Muscle layer of colon (tissue), 2 donors: Measurements from ENCODE around the gene SLC34A2.
"Not testable (repeated sequence)": the region's sequence is repeated elsewhere in the genome, so short reads cannot be mapped to it uniquely, and the experiment has no call there.

Source experiments
- H3K27ac ChIP-seq: one replicate; pipeline ENCODE4 v1.7.0; 2013; ENCODE audit warnings: low read depth, mild to moderate bottlenecking, low read length, moderate library complexity
- H3K27me3 ChIP-seq, 2 donors: one replicate each; pipeline ENCODE4 v1.7.0; 2013; ENCODE audit warnings: low read length in 2 of 2, mild to moderate bottlenecking in 2 of 2; ENCODE audit not compliant: insufficient read depth in 2 of 2, control insufficient read depth in 1 of 2
- H3K36me3 ChIP-seq: one replicate; pipeline ENCODE4 v1.7.0; 2013; ENCODE audit warnings: mild to moderate bottlenecking, low read length; ENCODE audit not compliant: insufficient read depth
- H3K4me1 ChIP-seq: one replicate; pipeline ENCODE4 v1.7.0; 2013; ENCODE audit warnings: mild to moderate bottlenecking, low read length; ENCODE audit not compliant: insufficient read depth
- H3K4me3 ChIP-seq, 2 donors: one replicate each; pipeline ENCODE4 v1.7.0; 2013; ENCODE audit warnings: low read length in 2 of 2, low read depth in 1 of 2, mild to moderate bottlenecking in 1 of 2, moderate library complexity in 1 of 2
- H3K9ac ChIP-seq: one replicate; pipeline ENCODE4 v1.7.0; 2013; ENCODE audit warnings: low read length
- H3K9me3 ChIP-seq: one replicate; pipeline ENCODE4 v1.7.0; 2013; ENCODE audit warnings: mild to moderate bottlenecking, low read length
- donor health status: abdominal sarcoma.
- donor health status: Adenocarcinoma of cecum.

The SLC34A2 gene

DNA sequence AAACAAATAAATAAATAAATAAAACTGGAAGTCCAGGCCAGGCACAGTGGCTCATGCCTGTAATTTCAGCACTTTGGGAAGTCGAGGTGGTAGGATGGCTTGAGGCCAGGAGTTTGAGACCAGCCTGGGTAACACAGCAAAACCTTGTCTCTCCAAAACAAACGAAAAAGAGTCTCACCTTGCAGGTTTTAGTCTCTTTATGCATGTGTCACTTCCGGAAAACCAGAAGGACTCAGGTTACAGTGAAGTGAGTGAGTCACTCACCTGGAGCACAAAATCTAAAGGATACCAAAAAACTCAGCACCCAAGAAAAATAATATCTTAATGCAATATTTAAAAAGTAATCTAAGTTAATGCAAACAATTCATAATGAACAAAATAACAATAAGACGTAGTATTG, 20.1 kb upstream of the SLC34A2 start:
- H3K27ac ChIP-seq = no peak overlapping the region

DNA sequence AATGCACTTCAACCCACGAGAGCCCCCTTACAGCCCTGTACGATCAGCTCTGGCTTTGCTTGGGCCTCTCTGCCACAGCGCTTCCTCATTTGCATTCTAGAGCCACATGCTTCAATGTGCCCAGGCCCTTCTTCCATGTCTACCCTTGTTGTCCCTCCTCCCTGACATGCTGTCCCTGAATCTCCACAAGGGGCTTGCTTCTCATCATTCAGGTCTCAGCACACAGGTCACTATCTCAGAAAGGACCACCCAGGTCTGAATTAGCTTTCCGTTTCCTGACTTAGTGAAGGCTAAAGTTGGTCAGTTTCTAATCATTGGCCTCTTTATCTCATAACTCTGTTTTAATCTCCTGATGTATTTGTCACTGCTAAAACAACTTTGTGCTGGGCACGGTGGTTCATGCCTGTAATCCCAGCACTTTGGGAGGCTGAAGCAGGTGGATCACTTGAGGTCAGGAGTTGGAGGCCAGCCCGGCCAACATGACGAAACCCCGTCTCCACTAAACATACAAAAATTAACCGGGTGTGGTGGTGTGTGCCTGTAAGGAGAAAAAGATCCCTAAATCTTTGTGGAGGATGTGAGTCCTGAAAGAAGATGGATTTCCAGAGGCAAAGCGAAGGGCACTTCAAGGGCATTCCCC, 17.9 kb upstream of the SLC34A2 start:
- no peaks in the 10 kb centered on the region for H3K9me3 ChIP-seq
- no peaks in the 10 kb centered on the region for H3K36me3 ChIP-seq
- H3K4me3 ChIP-seq = no peak overlapping the region
- no peak overlapping the region for H3K9ac ChIP-seq
- H3K27ac ChIP-seq = no peak overlapping the region
- H3K4me1 ChIP-seq = no peaks in the 10 kb centered on the region
- H3K27me3 ChIP-seq = no peaks in the 10 kb centered on the region

More for the DNA sequence above, 20.1 kb upstream of the SLC34A2 start:
- Histone ChIP-seq H3K9ac (no peak overlapping the region), H3K9me3 (no peaks in the 10 kb centered on the region), H3K27me3 (no peaks in the 10 kb centered on the region), H3K36me3 (no peaks in the 10 kb centered on the region), H3K4me1 (no peaks in the 10 kb centered on the region), H3K4me3 (no peak overlapping the region)

DNA sequence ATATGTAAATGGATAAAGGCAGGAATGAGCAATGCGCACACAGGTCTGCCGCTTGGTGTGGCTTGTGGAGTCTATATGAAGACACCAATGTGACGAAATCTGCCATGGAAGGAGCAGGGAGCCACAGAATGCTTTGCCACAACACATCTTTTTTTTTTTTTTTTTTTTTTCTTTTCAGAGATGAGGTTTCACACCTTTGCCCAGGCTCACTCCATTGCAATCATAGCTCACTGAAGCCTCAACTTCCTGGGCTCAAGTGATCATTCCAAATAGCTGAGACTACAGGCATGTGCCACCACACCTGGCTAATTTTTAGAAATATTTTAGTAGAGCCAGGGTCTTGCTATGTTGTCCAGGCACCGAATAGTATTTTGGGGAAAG, 17.4 kb upstream of the SLC34A2 start:
- no peaks in the 10 kb centered on the region for H3K27me3 ChIP-seq
- H3K4me1 ChIP-seq = no peaks in the 10 kb centered on the region
- H3K9me3 ChIP-seq = no peaks in the 10 kb centered on the region
- H3K27ac ChIP-seq = no peak overlapping the region
- no peak overlapping the region for H3K9ac ChIP-seq
- no peak overlapping the region for H3K4me3 ChIP-seq
- H3K36me3 ChIP-seq = no peaks in the 10 kb centered on the region

DNA sequence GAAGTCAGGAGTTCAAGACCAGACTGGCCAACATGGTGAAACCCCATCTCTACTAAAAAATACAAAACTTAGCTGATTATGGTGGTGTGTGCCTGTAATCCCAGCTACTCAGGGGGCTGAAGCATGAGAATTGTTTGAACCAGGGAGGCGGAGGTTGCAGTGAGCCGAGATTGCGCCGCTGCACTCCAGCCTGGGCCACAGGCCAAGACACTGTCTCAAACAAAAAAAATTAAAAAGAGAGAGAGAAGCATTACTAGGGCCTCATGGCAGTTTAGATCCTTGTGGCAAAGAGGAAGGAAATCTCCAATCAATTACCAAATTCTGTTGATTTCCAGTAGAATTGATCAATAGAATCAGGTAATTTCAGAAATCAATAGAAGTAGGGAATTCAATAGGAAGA, 16.8 kb upstream of the SLC34A2 start:
- no peaks in the 10 kb centered on the region for H3K27me3 ChIP-seq
- H3K36me3 ChIP-seq = no peaks in the 10 kb centered on the region
- H3K4me1 ChIP-seq = no peaks in the 10 kb centered on the region
- H3K9ac ChIP-seq = no peak overlapping the region
- H3K4me3 ChIP-seq = no peak overlapping the region
- no peaks in the 10 kb centered on the region for H3K9me3 ChIP-seq
- no peak overlapping the region for H3K27ac ChIP-seq

DNA sequence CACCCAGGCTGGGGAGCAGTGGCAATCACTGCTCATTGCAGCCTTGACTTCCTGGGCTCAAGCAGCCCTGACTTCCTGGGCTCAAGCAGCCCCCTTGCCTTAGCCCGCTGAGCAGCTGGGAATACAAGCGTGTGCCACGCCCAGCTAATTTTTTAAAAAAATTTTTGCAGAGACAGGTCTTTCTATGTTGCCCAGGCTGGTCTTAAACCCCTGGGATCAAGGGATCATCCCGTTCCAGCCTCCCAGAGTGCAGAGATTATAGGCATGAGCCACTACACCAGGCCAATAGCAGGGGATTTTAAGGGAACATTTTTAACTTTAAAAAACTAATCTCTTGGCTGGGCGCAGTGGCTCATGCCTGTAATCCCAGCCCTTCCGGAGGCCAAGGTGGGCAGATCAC, 5.3 kb upstream of the SLC34A2 start:
- H3K9ac ChIP-seq = no peak overlapping the region
- H3K27me3 ChIP-seq = peaks cover 0 to 5% of the 10 kb centered on the region in 2 donors
- H3K36me3 ChIP-seq = no peaks in the 10 kb centered on the region
- H3K9me3 ChIP-seq = no peaks in the 10 kb centered on the region
- no peaks in the 10 kb centered on the region for H3K4me1 ChIP-seq
- no peak overlapping the region for H3K4me3 ChIP-seq
- no peak overlapping the region for H3K27ac ChIP-seq

DNA sequence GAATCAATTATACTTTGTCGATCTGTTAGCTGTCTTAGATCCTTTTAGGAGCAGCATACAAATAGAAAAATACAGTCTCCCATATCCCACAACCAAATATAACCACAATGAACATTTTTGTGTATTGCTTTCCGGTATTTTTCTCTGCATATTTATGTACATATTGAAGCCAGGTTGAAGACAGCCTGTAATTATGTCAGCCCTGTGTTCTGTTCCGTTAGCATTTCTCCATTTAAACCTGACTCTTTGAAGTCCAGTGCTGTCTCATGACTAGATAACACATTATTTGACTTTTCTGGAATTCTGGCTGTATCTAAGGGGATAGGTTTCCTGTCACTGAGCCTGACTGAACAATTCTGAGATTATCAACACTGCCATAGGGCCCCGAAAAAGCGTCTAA, 4.0 kb upstream of the SLC34A2 start:
- no peaks in the 10 kb centered on the region for H3K4me1 ChIP-seq
- no peak overlapping the region for H3K4me3 ChIP-seq
- no peak overlapping the region for H3K9ac ChIP-seq
- H3K27ac ChIP-seq = no peak overlapping the region
- H3K9me3 ChIP-seq = no peaks in the 10 kb centered on the region
- H3K36me3 ChIP-seq = no peaks in the 10 kb centered on the region
- H3K27me3 ChIP-seq = peaks cover 0 to 10% of the 10 kb centered on the region in 2 donors

DNA sequence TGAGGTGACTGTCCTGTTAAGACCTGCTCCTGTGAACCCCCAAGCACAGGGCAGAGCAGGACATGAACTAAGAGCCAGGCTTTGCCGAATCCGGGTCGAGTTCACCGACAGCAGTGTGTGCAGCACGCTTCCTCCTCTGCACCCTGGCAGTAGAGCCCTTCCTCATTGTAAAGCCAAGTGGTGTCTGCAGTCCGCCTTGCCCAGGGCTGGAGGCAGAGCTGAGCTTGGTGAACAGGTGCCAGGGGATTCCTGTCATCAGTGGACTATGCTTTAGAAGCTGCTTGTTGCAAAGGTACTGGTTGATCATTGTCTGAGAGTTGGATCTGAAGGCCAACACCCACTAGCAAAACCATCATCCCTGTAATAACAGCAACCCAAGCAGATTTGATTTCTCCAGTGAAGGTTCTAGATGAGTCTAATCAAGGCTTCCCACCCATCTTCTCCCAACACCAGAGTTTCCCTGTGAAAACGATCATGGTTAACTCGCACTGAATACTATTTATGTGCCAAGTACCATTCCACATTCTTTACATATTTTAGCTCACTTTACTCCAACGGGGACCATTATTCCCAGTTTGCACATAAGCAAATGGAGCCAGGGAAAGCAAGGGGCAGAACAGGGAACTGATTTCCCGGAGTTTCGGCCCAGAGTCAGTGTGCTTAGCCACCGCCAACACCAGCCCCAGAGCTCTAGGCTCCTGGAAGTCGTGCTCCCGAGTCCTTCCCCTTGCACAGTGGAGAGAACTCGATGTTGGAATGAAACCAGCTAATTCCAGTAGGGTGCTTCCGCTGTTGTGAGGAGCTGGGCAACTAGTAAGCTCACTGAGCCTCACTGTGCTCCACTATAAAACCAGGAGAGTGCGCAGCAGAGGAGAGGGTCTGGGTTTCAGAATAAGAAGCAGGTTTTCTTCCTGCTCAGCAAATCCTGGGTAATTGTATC, 1.4 kb upstream of the SLC34A2 start:
- Histone ChIP-seq H3K9ac (no peak overlapping the region), H3K9me3 (no peaks in the 10 kb centered on the region), H3K4me3 (no peak overlapping the region), H3K27ac (no peak overlapping the region), H3K4me1 (no peaks in the 10 kb centered on the region), H3K27me3 (peaks cover 0 to 10% of the 10 kb centered on the region in 2 donors), H3K36me3 (no peaks in the 10 kb centered on the region)

DNA sequence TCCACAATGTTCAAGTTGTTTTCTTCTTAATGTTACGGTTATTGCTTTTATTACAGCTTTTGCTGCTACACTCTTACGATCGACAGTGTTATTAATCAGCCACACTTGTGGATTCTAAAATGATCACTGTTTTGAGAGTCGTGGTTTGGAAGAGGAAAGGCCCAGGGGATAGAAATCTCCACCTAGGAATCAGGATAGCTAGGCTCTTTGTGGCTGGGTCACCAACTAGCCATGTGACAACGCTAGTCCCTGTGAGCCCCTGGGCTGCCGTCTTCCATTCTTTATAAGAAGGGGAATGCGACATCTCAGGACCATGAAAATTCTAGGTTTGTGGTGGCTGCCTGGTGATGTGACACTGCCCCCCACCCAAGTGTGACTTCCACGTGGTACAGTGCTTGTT, 380 bp downstream of the SLC34A2 start:
- H3K9me3 ChIP-seq = no peaks in the 10 kb centered on the region
- H3K27ac ChIP-seq = no peak overlapping the region
- no peaks in the 10 kb centered on the region for H3K36me3 ChIP-seq
- no peak overlapping the region for H3K9ac ChIP-seq
- peaks cover 0 to 10% of the 10 kb centered on the region in 2 donors for H3K27me3 ChIP-seq
- no peaks in the 10 kb centered on the region for H3K4me1 ChIP-seq
- no peak overlapping the region for H3K4me3 ChIP-seq

DNA sequence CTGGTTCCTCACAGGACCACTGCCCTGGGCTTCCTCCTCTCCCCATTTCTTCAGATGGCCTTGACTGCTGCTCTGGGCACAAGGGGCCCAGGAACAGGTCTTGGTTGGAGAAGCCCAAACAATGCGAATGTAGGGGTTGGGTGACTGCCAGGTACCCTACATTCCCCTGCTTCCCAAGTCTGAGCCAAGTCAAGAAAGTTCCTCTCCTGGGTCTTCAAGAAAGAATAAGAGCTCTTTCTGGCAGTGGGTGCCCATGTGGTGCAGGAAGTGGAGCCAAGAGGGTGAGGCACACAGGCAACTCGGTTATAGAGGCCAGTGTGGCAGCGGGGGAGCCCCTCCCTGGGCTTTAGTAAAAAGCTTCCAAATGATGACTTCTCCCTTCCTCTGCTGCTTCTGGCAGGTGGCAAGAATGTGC, 2.7 kb downstream of the SLC34A2 start:
- Histone ChIP-seq H3K27ac (no peak overlapping the region), H3K9me3 (no peaks in the 10 kb centered on the region), H3K4me3 (no peak overlapping the region), H3K4me1 (no peaks in the 10 kb centered on the region), H3K9ac (no peak overlapping the region), H3K27me3 (peaks cover 0 to 10% of the 10 kb centered on the region in 2 donors), H3K36me3 (no peaks in the 10 kb centered on the region)

DNA sequence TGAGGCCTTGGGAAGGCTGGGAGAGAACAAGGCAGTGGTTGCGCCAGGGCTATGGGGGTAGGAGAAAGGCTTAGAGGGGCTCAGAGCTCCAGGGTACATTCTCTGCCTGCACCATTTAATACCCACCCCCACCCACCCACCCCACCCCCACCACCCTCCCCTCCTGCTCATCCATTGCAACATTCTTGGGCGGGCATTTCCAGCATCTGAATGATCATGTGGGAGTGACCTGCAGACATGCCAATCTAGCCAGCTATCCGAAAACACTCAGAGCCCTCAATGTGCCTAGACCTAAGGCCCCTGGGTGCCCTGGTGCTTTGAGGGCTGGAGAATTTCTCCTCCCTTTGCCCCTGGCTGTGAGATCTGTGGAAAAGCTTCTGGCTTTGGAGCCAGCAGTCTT, 3.1 kb downstream of the SLC34A2 start:
- no peaks in the 10 kb centered on the region for H3K9me3 ChIP-seq
- no peak overlapping the region for H3K4me3 ChIP-seq
- no peaks in the 10 kb centered on the region for H3K4me1 ChIP-seq
- no peak overlapping the region for H3K9ac ChIP-seq
- H3K36me3 ChIP-seq = no peaks in the 10 kb centered on the region
- peaks cover 0 to 10% of the 10 kb centered on the region in 2 donors for H3K27me3 ChIP-seq
- H3K27ac ChIP-seq = no peak overlapping the region

DNA sequence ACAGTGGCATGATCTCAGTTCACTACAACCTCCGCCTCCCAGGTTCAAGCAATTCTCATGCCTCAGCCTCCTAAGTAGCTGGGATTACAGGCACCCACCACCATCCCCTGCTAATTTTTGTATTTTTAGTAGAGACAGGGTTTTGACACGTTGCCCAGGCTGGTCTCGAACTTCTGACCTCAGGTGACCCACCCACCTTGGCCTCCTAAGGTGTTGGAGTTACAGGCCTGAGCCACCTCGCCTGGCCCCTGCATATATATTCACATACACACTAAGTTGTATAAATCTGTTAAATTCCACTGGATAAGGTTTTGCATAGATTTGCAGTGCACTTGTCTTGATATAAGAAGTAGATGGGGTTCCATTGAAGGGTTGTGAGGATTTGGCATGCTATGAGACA, 5.8 kb downstream of the SLC34A2 start:
- H3K27me3 ChIP-seq, H3K9ac ChIP-seq, H3K9me3 ChIP-seq, H3K27ac ChIP-seq, H3K36me3 ChIP-seq, H3K4me3 ChIP-seq, H3K4me1 ChIP-seq: not testable (repeated sequence)
